GM12878 (cell line): ENCODE data around the gene TENT5A.

Source experiments
- GATAD2B ChIP-seq: fragments of 450-650 bp; conservative IDR thresholded peaks from 2 replicates; pipeline ENCODE4 v1.6.1; 2017; ENCODE audit warnings: low read depth, mild to moderate bottlenecking, moderate library complexity
- PBX3 ChIP-seq: IDR thresholded peaks from 2 replicates; pipeline ENCODE4 v1.6.1; 2011; ENCODE audit warnings: mild to moderate bottlenecking, low read depth, low read length, moderate library complexity; ENCODE audit not compliant: insufficient replicate concordance
- POLR2AphosphoS5 ChIP-seq: IDR thresholded peaks from 2 replicates; pipeline ENCODE4 v1.6.1; 2011; ENCODE audit warnings: mild to moderate bottlenecking, low read length, inconsistent platforms
- RAD21 ChIP-seq: IDR thresholded peaks from 2 replicates; pipeline ENCODE4 v1.6.1; 2011; ENCODE audit warnings: mild to moderate bottlenecking, low read depth, low read length, moderate library complexity; ENCODE audit not compliant: insufficient read depth
- SREBF2 ChIP-seq: IDR thresholded peaks from 2 replicates; pipeline ENCODE4 v1.6.1; 2012; ENCODE audit warnings: mild to moderate bottlenecking, low read length
- ZNF687 ChIP-seq: fragments of 450-650 bp; IDR thresholded peaks from 2 replicates; pipeline ENCODE4 v1.6.1; 2017; ENCODE audit warnings: mild to moderate bottlenecking, moderate library complexity

GRCh38 chr6:81704700-81705099 is 47.8 kb downstream of the TENT5A start:
- TF ChIP-seq RAD21, result no peak
- no peak for TF ChIP-seq SREBF2
- TF ChIP-seq GATAD2B, result no peak
- TF ChIP-seq PBX3, result no peak
- TF ChIP-seq ZNF687, result no peak
- TF ChIP-seq POLR2AphosphoS5, result no peak
